ENCODE results near the gene SLC35G4. TPM values are rescaled to one million over a fixed set of nuclear protein-coding genes. Genes with fewer than 3 reads are reported as not detected.

Gene SLC35G4
- total RNA-seq, 2 donors from 2014 or later, result not detected

Small RNAs within 50 kb of the gene (microRNA-seq; reads per million reads assigned to microRNA genes)
- gene MIR7153 (ENCODE audit: borderline microRNAs expressed in 2 of 2), result 0 reads per million in 2 donors

Other genes with a start within 250 kb of the SLC35G4 start
- 10 to 100 TPM; 16.9 to 27.9 TPM for gene GNAL, start 79.7 kb downstream of the SLC35G4 start, total RNA-seq
- 10 to 100 TPM; 44.0 to 44.4 TPM for gene CHMP1B, start 241.8 kb downstream of the SLC35G4 start, total RNA-seq